NCI-H748 treated with DMSO at 0.1 percent for 48 hours (cell line): ENCODE results near the gene PDE8B.

Experiments used
- DNase-seq: peaks from one replicate; lab custom pipeline; 2025; lab: John Stamatoyannopoulos, UW

The PDE8B gene

DNA sequence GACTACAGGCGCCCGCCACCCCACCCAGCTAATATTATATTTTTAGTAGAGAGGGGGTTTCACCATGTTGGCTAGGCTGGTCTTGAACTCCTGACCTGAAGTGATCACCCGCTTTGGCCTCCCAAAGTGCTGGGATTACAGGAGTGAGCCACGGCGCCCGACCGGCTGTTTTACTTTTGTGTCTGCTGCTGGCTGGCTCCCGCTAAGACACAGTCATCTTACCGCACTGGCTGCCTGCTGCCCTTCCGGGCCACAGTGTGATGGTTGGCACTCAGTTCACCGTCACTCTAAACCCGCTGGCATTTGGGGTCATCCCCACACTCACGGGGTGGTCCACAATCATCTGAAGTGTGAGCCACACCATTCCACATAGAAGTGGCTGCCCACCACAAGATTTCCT, 188.0 kb downstream of the PDE8B start:
- no peak for DNase-seq

DNA sequence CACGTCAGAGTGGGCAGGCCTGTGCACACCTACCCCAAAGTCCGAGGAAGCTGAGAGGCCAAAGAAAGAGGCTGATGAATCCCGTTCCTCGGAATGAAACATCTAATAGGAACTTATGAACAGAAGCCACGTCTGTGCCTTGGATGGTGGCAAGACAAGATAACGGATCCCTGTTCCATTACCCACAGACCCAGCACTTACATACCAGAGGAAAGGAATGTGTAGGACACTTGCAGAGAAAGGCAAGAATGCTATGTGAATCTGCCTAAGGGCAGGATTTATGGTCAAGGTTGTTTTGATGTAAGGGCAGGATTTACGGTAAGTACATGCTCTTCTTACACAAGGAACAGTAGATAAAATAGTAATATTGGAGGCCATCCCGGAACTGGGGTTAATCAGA, 188.4 kb downstream of the PDE8B start:
- DNase-seq: no peak

- no peak for DNase-seq
Measured at GRCh38 chr5:77400645-77401044, 190.2 kb downstream of the PDE8B start.

- no peak for DNase-seq
Measured at GRCh38 chr5:77402796-77403195, 192.3 kb downstream of the PDE8B start.

- no peak for DNase-seq
Measured at GRCh38 chr5:77407152-77407551, 196.7 kb downstream of the PDE8B start.

DNA sequence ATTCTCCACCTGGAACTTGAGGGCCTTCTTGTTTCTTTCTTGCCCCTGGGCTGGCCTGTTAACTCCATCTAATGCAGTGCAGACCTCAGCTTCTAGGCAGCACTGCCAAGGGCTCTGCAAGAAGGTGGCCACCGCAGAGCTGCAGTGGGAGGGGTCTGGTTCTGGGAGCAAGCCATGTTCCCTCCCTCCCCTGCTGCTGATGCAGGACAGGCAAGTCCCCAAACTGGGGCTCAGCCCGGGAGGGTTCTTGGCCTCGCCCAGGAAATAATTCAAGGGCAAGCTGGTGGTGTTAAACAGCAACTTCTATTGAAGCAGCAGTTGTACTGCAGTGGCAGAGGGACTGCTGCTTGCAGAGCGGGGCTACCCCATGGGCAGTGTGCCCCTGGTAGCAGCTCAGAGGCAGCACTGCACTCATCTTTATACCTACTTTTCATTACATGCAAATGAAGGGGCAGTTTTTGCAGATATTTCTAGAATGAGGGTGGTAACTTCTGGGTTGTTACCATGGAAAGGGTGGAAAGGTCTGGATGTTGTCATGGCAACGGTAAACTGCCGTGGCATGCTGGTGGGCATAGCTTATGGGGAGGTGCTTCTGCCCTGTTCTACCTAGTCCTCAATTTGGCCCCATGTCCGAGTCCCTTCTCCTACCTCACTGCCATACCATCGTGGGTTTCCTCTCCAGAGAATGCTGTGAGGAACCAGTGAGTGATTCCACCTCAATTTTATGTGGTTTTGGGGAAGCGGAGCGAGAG, 199.6 kb downstream of the PDE8B start:
- no peak for DNase-seq

DNA sequence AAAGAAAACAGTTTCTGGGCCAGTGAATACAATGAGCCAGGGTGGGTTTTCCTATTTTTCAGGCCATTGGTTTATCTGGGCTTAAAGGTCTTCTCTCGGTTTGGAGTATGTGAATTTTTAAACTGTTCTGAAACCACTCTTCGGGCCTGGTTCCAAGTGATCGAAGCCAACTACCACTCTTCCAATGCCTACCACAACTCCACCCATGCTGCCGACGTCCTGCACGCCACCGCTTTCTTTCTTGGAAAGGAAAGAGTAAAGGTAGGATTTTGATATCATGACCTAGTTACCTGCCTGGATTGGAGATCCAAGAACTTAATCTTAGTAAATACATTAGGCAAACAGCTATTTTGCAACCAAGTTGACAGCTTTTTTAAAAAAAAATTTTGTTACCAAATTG, 202.6 kb downstream of the PDE8B start:
- no peak for DNase-seq

GRCh38 chr5:77418162-77418561, 207.7 kb downstream of the PDE8B start:
- DNase-seq: no peak

- DNase-seq: no peak
Measured at GRCh38 chr5:77418601-77419581, 208.4 kb downstream of the PDE8B start.

DNA sequence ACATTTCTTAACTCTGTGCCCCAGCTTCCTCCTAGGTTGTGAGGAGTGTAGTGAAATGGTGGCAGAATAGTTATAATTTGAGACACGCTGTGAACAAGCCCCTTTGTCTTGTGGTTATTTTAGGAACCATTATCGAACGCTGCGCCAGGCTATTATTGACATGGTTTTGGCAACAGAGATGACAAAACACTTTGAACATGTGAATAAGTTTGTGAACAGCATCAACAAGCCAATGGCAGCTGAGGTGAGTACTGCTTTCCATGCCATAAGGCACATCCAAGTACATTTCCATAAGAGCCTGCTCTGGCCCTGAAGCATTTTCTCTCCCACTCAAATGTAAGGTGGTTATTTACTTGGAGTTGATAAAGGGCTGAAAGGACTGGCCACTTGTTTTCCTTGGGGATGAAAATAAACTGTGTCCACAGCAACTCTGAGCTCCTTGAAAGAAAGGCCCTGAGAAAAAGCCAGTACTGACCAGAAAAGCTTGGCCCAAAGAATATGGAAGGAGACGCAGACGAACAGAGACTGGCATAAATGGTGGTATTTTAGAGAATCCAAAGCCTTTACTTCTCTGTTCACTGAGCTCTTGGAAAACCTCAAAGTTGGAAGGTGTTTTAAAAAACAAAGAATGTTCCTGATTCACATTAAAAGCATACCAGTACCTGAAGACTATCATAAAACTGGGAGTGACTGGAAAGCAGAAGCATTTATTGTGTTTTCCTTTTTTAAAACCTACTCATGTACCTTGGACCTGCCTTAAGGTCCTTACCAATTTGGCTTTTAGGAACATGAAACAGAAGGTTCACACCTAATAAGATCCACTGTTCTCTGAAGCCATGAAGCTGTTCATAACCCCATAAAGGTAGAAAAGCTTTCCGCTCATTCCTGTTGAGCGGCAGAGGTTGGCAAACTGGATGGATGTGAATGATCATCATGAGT, 209.4 kb downstream of the PDE8B start:
- DNase-seq: no peak

DNA sequence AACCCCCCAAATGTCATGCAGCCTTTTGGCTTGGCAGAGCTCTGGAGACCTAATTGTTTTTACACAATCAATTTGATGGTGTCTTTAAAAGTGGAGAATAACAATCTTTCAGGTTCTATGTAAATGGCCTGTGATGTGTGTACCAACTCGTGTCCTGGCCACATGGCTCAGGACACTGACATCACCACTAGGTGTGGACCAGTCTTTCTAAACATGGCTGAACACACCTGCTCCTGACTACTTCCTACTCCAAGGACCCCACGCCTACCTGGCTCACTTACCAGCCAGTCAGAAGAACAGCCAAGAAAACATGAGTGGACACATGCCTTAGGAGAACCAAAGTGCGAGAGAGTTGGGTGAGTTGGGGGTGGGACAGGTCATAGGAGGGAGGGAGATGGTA, 210.5 kb downstream of the PDE8B start:
- no peak for DNase-seq

DNA sequence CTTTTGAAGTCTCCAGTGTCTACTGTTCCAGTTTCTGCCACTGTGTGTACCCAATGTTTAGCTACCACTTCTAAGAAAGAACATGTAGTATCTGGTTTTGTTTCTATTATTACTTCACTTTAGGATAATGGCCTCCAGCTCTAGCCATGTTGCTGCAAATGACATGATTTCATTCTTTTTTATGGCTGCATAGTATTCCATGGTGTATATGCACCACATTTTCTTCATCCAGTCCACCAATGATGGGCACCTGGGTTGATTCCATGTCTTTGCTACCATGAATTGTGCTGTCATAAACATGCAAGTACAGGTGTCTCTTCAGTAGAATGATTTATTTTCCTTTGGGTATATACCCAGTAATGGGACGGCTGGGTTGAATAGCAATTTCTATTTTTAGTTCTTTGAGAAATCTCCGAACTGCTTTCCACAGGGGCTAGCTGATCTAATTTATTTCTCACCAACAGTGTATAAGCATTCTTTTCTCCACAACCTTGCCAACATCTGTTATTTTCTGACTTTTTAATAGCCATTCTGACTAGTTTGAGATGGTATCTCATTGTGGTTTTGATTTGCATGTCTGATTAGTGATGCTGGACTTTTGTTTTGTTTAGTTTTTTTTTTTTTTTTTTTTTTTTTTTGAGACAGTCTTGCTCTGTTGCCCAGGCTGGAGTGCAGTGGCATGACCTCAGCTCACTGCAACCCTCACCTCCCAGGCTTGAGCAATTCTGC, 212.7 kb downstream of the PDE8B start:
- no peak for DNase-seq

- DNase-seq: no peak
Measured at GRCh38 chr5:77424921-77425320, 214.4 kb downstream of the PDE8B start.

GRCh38 chr5:77425420-77425819, 214.9 kb downstream of the PDE8B start:
- DNase-seq: no peak

DNA sequence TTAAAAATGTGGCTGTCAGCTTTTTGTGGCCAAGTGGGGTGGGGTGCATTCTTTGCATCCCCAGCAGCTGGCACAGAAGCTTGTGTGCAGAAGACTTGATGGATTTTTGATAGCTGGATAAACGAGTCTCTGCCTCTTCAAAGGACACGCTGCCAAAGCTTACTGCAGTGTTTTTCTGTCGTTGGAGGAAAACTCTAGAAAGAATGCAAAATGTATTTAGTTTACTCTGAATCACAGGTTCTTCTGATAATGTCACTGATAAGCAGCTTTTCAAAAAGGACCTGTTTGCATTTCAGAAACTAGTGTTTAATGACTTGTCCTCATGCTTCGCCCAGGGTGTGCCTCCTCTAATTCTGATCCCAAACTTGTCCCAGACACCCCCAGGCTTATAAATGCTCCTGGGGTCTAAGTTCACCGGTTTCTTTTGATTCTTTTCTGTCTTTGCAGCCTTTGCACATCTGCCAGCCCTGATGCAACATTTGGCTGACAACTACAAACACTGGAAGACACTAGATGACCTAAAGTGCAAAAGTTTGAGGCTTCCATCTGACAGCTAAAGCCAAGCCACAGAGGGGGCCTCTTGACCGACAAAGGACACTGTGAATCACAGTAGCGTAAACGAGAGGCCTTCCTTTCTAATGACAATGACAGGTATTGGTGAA, 215.6 kb downstream of the PDE8B start:
- no peak for DNase-seq

GRCh38 chr5:77426670-77427069, 216.2 kb downstream of the PDE8B start:
- no peak for DNase-seq

DNA sequence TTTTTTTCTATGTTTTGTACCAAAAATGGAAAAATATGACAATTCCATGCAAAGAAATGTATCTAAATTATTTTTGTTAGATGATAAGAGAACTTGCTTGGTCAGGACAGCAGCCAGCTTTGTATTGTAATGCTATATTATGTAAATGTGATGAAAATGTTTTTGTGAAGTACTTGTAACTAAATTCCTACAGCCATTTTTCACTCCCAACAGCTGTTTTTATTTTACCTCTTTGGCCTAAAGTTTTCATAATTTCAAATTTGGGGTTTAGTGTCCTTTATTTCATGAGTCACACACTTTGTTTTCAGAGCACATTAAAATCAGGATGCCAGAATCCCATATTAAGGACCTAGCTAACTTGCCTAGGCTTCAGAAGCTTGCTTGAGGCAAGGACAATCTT, 217.5 kb downstream of the PDE8B start:
- no peak for DNase-seq

- no peak for DNase-seq
Measured at GRCh38 chr5:77428526-77428925, 218.0 kb downstream of the PDE8B start.

DNA sequence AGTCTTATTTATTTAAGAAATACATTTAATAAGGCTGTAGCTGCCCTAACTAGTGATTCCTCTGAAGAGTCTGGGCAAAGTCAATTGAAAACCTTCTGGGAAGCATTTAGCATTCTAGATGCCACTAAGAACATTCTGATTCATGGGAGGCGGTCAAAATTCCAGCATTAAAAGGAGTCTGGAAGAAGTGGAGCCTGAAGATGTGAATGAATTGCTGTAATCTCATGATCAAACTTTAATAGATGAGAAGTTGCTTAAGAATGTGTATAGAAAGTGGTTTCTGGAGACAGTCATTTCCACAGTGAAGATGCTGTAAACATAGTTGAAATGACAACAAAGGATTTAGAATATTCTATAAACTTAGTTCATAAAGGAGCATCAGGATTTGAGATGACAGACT, 220.2 kb downstream of the PDE8B start:
- no peak for DNase-seq

DNA sequence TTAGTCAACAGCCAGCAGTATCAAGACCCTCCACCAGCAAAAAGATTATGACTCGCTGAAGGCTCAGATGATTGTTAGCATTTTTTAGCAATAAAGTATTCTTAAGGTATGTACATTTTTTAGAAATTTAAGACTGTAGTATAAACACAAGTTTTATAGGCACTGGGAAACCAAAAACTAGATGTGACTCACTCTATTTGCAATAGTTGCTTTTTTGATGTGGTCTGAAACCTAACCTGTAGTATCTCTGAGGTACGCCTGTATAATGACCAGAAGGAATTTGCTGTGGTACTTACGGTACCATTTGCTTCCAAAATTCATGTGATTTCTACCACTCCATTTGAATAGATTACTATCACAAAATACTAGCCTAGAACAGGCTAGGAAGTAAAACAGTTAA, 220.8 kb downstream of the PDE8B start:
- DNase-seq: no peak

GRCh38 chr5:77431719-77432118, 221.2 kb downstream of the PDE8B start:
- no peak for DNase-seq
